Neural crest cell (in vitro differentiated cells): ENCODE measurements around the gene DAAM1. TPM values are rescaled to one million over a fixed set of nuclear protein-coding genes. Genes with fewer than 3 reads are reported as not detected.

Experiments used
- DNase-seq: peaks from one replicate; pipeline ENCODE4 v3.0.0; 2021; ENCODE audit warnings: low read depth, mixed read lengths, low spot score
- H3K27ac Mint-ChIP-seq: one replicate; pipeline ENCODE4 v1.8.0; 2021; ENCODE audit warnings: mild to moderate bottlenecking, mixed read lengths; ENCODE audit not compliant: unreplicated experiment
- H3K27me3 Mint-ChIP-seq: 2 replicates; pipeline ENCODE4 v1.8.0; 2021; ENCODE audit warnings: low read depth, mild to moderate bottlenecking, mixed read lengths
- H3K36me3 Mint-ChIP-seq: 2 replicates; pipeline ENCODE4 v1.8.0; 2021; ENCODE audit warnings: low read depth, mild to moderate bottlenecking, mixed read lengths
- H3K4me1 Mint-ChIP-seq: 2 replicates; pipeline ENCODE4 v1.8.0; 2021; ENCODE audit warnings: mixed read lengths
- H3K4me3 Mint-ChIP-seq: one replicate; pipeline ENCODE4 v1.8.0; 2021; ENCODE audit warnings: mild to moderate bottlenecking, mixed read lengths
- H3K9me3 Mint-ChIP-seq: 2 replicates; pipeline ENCODE4 v1.8.0; 2021; ENCODE audit warnings: mixed read lengths
- total RNA-seq: library from RNA; stranded (reverse); gene quantifications from 2 replicates; pipeline ENCODE4 v1.2.1, GENCODE V29; 2021
- TF ChIP-seq, protein P1 (sequence below): fragments of 200-600 bp; sonication (generic); conservative IDR thresholded peaks from 2 replicates; pipeline ENCODE4 v1.5.0; 2021; ENCODE audit warnings: antibody characterized with exemption, mild to moderate bottlenecking

DAAM1 gene
- total RNA-seq, 1 donor from 2014 or later = 47.2 TPM

DNA sequence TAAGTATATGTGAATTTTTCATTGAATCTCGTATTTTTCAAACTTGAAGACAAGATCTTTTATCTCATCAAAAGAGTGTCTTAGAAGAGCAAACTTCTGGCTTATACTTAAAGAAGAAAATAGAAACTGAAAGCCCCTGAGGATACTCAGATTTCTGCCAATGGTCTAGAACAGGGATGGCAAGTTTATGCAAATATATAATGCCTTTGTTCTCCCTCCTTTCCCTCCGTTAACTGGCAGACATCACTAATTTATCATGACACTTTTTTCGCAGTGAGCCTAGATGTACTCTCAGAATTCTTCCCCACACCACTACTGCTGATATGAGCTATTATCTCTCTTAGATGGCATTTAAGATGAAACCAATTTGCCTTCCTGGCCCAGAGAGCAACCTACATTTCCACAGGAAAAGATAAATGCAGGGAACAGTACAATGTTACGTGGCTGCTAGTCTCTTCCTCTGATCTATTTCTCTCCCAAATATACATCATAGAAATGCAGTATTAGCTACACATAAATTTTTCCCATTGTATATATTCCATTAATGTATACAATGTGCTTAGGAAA is 40.0 kb upstream of the DAAM1 start:
- Mint-ChIP-seq H3K36me3 (no peaks in the 10 kb centered on the region), H3K4me1 (peaks cover 17% of the 10 kb centered on the region), H3K9me3 (no peaks in the 10 kb centered on the region), H3K27me3 (no peaks in the 10 kb centered on the region), H3K4me3 (no peak overlapping the region), H3K27ac (no peak overlapping the region)
- TF ChIP-seq, protein P1, sequence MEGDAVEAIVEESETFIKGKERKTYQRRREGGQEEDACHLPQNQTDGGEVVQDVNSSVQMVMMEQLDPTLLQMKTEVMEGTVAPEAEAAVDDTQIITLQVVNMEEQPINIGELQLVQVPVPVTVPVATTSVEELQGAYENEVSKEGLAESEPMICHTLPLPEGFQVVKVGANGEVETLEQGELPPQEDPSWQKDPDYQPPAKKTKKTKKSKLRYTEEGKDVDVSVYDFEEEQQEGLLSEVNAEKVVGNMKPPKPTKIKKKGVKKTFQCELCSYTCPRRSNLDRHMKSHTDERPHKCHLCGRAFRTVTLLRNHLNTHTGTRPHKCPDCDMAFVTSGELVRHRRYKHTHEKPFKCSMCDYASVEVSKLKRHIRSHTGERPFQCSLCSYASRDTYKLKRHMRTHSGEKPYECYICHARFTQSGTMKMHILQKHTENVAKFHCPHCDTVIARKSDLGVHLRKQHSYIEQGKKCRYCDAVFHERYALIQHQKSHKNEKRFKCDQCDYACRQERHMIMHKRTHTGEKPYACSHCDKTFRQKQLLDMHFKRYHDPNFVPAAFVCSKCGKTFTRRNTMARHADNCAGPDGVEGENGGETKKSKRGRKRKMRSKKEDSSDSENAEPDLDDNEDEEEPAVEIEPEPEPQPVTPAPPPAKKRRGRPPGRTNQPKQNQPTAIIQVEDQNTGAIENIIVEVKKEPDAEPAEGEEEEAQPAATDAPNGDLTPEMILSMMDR = no peak
- DNase-seq = no peak

DNA sequence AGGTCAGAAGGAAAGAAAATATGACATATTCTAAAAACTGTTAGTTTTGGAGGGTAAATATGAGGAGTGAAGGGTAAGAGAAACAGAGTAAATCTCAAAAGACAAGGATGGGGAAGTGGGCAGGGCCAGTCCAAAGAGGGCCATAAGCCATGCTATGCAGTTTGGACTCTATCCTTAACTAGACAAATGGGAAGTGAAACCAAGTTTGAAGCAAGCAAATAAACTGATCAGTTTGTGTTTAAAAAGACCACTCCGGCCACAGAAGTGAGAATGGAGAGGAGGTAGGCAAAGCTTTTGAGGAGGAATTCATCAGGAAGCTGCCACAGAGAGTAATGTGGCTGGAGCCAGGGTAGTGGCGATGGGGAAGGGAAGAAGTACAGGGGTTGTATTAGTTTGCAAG is 37.5 kb upstream of the DAAM1 start:
- peaks cover 19% of the 10 kb centered on the region for H3K4me1 Mint-ChIP-seq
- no peak overlapping the region for H3K27ac Mint-ChIP-seq
- no peaks in the 10 kb centered on the region for H3K9me3 Mint-ChIP-seq
- DNase-seq = no peak
- TF ChIP-seq, protein P1 = no peak
- H3K36me3 Mint-ChIP-seq = no peaks in the 10 kb centered on the region
- no peaks in the 10 kb centered on the region for H3K27me3 Mint-ChIP-seq
- no peak overlapping the region for H3K4me3 Mint-ChIP-seq

DNA sequence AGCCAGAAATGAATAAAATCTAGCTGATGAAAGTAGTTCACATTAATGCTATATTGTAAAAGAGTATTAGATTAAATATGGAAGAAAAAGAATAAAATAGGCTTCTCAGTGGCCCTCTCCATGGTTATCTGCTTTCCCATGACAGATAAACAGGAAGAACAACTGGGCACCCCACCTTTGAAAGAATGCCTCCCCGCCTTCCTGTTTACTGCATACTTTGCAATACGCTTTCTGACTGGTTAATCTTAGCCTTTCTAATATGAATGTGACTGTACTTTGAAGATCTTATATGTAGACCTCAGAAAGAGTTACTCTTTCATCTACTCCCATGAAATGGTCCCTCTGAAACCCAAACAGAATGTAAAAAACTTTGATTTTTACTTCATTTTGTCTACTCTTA is 34.1 kb upstream of the DAAM1 start:
- DNase-seq = no peak
- Mint-ChIP-seq H3K4me3 (no peak overlapping the region), H3K36me3 (no peaks in the 10 kb centered on the region), H3K27ac (no peak overlapping the region), H3K27me3 (no peaks in the 10 kb centered on the region), H3K9me3 (no peaks in the 10 kb centered on the region), H3K4me1 (peaks cover 3% of the 10 kb centered on the region)
- TF ChIP-seq, protein P1 = no peak

DNA sequence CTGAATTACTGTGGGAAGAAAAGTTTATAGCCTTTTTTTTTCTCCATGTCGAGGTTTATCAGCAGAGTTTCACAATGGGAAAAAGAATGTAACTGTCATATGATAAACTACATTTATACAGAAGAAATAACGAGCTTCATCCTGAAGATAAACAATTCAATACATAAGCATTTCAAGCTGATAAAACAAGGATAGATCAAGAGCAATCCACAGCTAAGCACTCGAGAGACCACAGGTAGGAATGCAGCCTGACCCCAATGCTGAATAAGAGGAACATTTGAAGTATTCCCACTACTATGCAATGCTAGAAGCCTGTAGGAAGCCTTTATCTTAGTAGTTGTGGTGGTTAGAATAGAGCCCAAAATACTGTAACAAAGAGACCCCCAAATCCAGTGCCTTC is 32.6 kb upstream of the DAAM1 start:
- H3K4me1 Mint-ChIP-seq = peaks cover 8% of the 10 kb centered on the region
- no peak for DNase-seq
- H3K27me3 Mint-ChIP-seq = no peaks in the 10 kb centered on the region
- no peaks in the 10 kb centered on the region for H3K36me3 Mint-ChIP-seq
- no peaks in the 10 kb centered on the region for H3K9me3 Mint-ChIP-seq
- TF ChIP-seq, protein P1 = no peak
- H3K27ac Mint-ChIP-seq = no peak overlapping the region
- H3K4me3 Mint-ChIP-seq = no peak overlapping the region

DNA sequence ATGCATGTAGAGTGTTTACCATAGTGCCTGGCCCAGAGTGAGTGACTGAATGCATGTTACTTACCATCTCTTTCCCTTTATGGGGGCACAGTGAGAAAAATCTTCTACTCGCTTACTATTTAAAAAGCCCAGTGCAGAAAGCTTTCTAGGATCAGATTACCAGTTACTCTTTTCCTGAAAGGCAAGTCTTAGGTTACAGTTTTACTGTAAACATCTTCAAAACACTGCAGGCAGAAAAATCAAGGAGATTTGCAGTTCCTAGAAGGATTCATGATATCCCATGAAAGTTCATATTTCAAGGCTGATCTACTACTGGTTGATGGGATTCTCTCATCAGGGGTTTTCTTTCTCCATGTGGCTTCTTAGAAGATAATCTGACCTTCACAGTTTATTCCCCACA is 29.3 kb upstream of the DAAM1 start:
- H3K9me3 Mint-ChIP-seq = no peaks in the 10 kb centered on the region
- H3K4me1 Mint-ChIP-seq = peaks cover 25% of the 10 kb centered on the region
- H3K4me3 Mint-ChIP-seq = no peak overlapping the region
- DNase-seq = no peak
- no peak overlapping the region for H3K27ac Mint-ChIP-seq
- H3K36me3 Mint-ChIP-seq = no peaks in the 10 kb centered on the region
- TF ChIP-seq, protein P1 = no peak
- H3K27me3 Mint-ChIP-seq = no peaks in the 10 kb centered on the region
